Natural killer cell (primary cell): ENCODE data around the gene VAMP5. TPM values are rescaled to one million over a fixed set of nuclear protein-coding genes. Genes with fewer than 3 reads are reported as not detected.
A peak's percentile ranks its signal among the peaks of the same experiment; 100 is the strongest.

Experiments used
- ATAC-seq, 3 donors: fragments of 150-1000 bp in 2 of 3; fragments of 200-7000 bp in 1 of 3; cut with Tn5 transposase; 1 replicate in 1 of 3; 2 replicates in 2 of 3; pipeline ENCODE4 v1.10.0; 2021; ENCODE audit warnings: mild to moderate bottlenecking in 2 of 3, moderate library complexity in 2 of 3
- DNase-seq, 2 donors: peaks; one replicate each; pipeline versions ENCODE4 v3.0.0 to v3.0.0-alpha.2; 2013 to 2021; ENCODE audit warnings: mixed read lengths in 1 of 2
- H3K27ac ChIP-seq: one replicate; pipeline ENCODE4 v1.5.1; 2013; ENCODE audit warnings: mild to moderate bottlenecking, low read length
- H3K27me3 ChIP-seq: one replicate; pipeline ENCODE4 v1.6.1; 2013; ENCODE audit warnings: low read length; ENCODE audit not compliant: control insufficient read depth, insufficient read depth
- H3K36me3 ChIP-seq: one replicate; pipeline ENCODE4 v1.6.1; 2013; ENCODE audit warnings: low read length; ENCODE audit not compliant: control insufficient read depth, insufficient read depth
- H3K4me1 ChIP-seq: one replicate; pipeline ENCODE4 v1.6.1; 2013; ENCODE audit warnings: low read length; ENCODE audit not compliant: control insufficient read depth, insufficient read depth
- H3K4me3 ChIP-seq: one replicate; pipeline ENCODE4 v1.5.1; 2013; ENCODE audit warnings: low read length
- H3K9me3 ChIP-seq: one replicate; pipeline ENCODE4 v1.6.1; 2013; ENCODE audit warnings: low read length; ENCODE audit not compliant: control insufficient read depth, insufficient read depth
- H3K27ac Mint-ChIP-seq, 2 donors: one replicate each; pipeline ENCODE4 v1.8.0; 2022; ENCODE audit warnings: mild to moderate bottlenecking in 2 of 2, mixed read lengths in 2 of 2, moderate library complexity in 1 of 2
- H3K27me3 Mint-ChIP-seq, 2 donors: one replicate each; pipeline ENCODE4 v1.8.0; 2022; ENCODE audit warnings: low read depth in 2 of 2, mixed read lengths in 2 of 2
- H3K36me3 Mint-ChIP-seq: one replicate; pipeline ENCODE4 v1.8.0; 2022; ENCODE audit warnings: mixed read lengths
- H3K4me1 Mint-ChIP-seq, 2 donors: one replicate each; pipeline ENCODE4 v1.8.0; 2022; ENCODE audit warnings: mixed read lengths in 2 of 2
- H3K4me3 Mint-ChIP-seq: one replicate; pipeline ENCODE4 v1.8.0; 2022; ENCODE audit warnings: mild to moderate bottlenecking, moderate library complexity, mixed read lengths
- H3K9me3 Mint-ChIP-seq, 2 donors: one replicate each; pipeline ENCODE4 v1.8.0; 2022; ENCODE audit warnings: mixed read lengths in 2 of 2
- CTCF ChIP-seq: fragments of 200-600 bp; IDR thresholded peaks from one replicate; pipeline ENCODE4 v1.8.0; 2022; ENCODE audit warnings: antibody characterized with exemption
- WGBS: methylation state at CpG from one replicate; pipeline ENCODE4 v1.1.7; 2013; ENCODE audit warnings: missing lambda C conversion rate; ENCODE audit not compliant: insufficient coverage; 5-methylcytosine and 5-hydroxymethylcytosine counted together
- intact Hi-C: fragments of 100-400 bp; cut with micrococcal nuclease; formaldehyde crosslinking; loops from one replicate; pipeline ENCODE4 v1.14.2; 2022
- total RNA-seq, 4 donors: library from RNA; stranded (reverse); fragments of 120-200 nt in 1 of 4; gene quantifications; one replicate each; pipeline versions ENCODE4 v1.2.3 to v1.2.4, GENCODE V29; 2013 to 2022

Gene VAMP5
- total RNA-seq, 3 donors from 2014 or later (not counting 1 experiment from before 2014, with no cell fraction given) = 35.0 to 50.7 (median 36.7) TPM

GRCh38 chr2:85575739-85576138 is 8.5 kb upstream of the VAMP5 start:
- Histone ChIP-seq H3K4me1 (peaks cover 31% of the 10 kb centered on the region), H3K36me3 (peaks cover 2% of the 10 kb centered on the region), H3K9me3 (no peaks in the 10 kb centered on the region), H3K27me3 (no peaks in the 10 kb centered on the region), H3K27ac (no peak overlapping the region), H3K4me3 (no peak overlapping the region)
- 93% methylated on average over 7 of the region's 8 CpGs for whole genome bisulfite sequencing
- Mint-ChIP-seq H3K4me3 (peak overlapping the region; percentile 13), H3K9me3 (no peaks in the 10 kb centered on the region), H3K27ac (no peak overlapping the region), H3K36me3 (no peaks in the 10 kb centered on the region), H3K4me1 (peaks cover 28 to 35% of the 10 kb centered on the region in 2 donors), H3K27me3 (peaks cover 0 to 7% of the 10 kb centered on the region in 2 donors)
- DNase-seq = no peak
- no peak for TF ChIP-seq CTCF
- intact Hi-C loops = no loop called here
- no peak for ATAC-seq

GRCh38 chr2:85577063-85577385 is 7.2 kb upstream of the VAMP5 start:
- WGBS = 33% methylated on average over 3 of the region's 3 CpGs
- Histone ChIP-seq H3K4me1 (peaks cover 31% of the 10 kb centered on the region), H3K4me3 (peak overlapping the region; percentile 70), H3K27me3 (no peaks in the 10 kb centered on the region), H3K9me3 (no peaks in the 10 kb centered on the region), H3K27ac (peak overlapping the region; percentile 77), H3K36me3 (peaks cover 10% of the 10 kb centered on the region)
- DNase-seq = no peak
- H3K4me1 Mint-ChIP-seq = peaks cover 28 to 35% of the 10 kb centered on the region in 2 donors
- intact Hi-C loops = no loop called here
- TF ChIP-seq CTCF = no peak
- ATAC-seq = no peak
- H3K27ac Mint-ChIP-seq = peak overlapping the region; percentile 86 to 95
- peak overlapping the region; percentile 93 for H3K4me3 Mint-ChIP-seq
- no peaks in the 10 kb centered on the region for H3K27me3 Mint-ChIP-seq
- no peaks in the 10 kb centered on the region for H3K9me3 Mint-ChIP-seq
- no peaks in the 10 kb centered on the region for H3K36me3 Mint-ChIP-seq

GRCh38 chr2:85577386-85578242 is 6.6 kb upstream of the VAMP5 start, which contains the start of gene VAMP8:
Gene VAMP8, plus strand, starts transcription at chr2:85577586. Its CDS starts 61 bp downstream, at chr2:85577647.
- H3K27me3 Mint-ChIP-seq = no peaks in the 10 kb centered on the region
- peak within 1 kb of the TSS; percentile 86 to 95 for H3K27ac Mint-ChIP-seq
- TF ChIP-seq CTCF = no peak
- no peaks in the 10 kb centered on the region for H3K36me3 Mint-ChIP-seq
- H3K36me3 ChIP-seq = peaks cover 16% of the 10 kb centered on the region
- no peaks in the 10 kb centered on the region for H3K27me3 ChIP-seq
- H3K4me3 Mint-ChIP-seq = peak within 1 kb of the TSS; percentile 93
- intact Hi-C loops = no loop called here
- no peaks in the 10 kb centered on the region for H3K9me3 Mint-ChIP-seq
- no peaks in the 10 kb centered on the region for H3K9me3 ChIP-seq
- WGBS = under 1% methylated on average over 18 of the region's 19 CpGs
- H3K4me1 ChIP-seq = peaks cover 31% of the 10 kb centered on the region
- peak within 1 kb of the TSS; percentile 70 for H3K4me3 ChIP-seq
- ATAC-seq = peak; percentile 79 to 86 (median 81)
- H3K4me1 Mint-ChIP-seq = peaks cover 28 to 39% of the 10 kb centered on the region in 2 donors
- peak within 1 kb of the TSS; percentile 77 for H3K27ac ChIP-seq
- DNase-seq = peak; percentile 44 to 79
